IMR-90 (cell line): ENCODE data around the gene HYDIN. TPM values are rescaled to one million over a fixed set of nuclear protein-coding genes. Genes with fewer than 3 reads are reported as not detected.

ENCODE experiments used
- ATAC-seq: fragments of 200-7000 bp; cut with Tn5 transposase; 2 replicates; pipeline ENCODE4 v1.9.1; 2020; ENCODE audit warnings: low read depth, mild to moderate bottlenecking, moderate library complexity
- BruUV-seq: library from RNA; stranded (reverse); fragments of 400-500 nt; replicated peaks from 2 replicates; lab custom pipeline; 2021; lab: Mats Ljungman, UMichigan
- CTCF ChIA-PET: fragments of 300-600 bp; formaldehyde crosslinking; extraction: SDS; loops from one replicate; lab custom pipeline; 2021; ENCODE audit warnings: antibody characterized with exemption; lab: Yijun Ruan, JAX
- POLR2A ChIA-PET: fragments of 300-600 bp; sonication (Branson Sonifier 250); formaldehyde crosslinking; loops from one replicate; lab custom pipeline; 2022; ENCODE audit warnings: antibody characterized with exemption; ENCODE audit not compliant: unreplicated experiment; lab: Charles Lee
- DNase-seq: peaks from one replicate; pipeline ENCODE4 v3.0.0; 2013
- H2AFZ ChIP-seq: replicated peaks from 2 replicates; pipeline ENCODE3; 2013; ENCODE audit warnings: low read length, mild to moderate bottlenecking; ENCODE audit not compliant: poor library complexity
- H2AK5ac ChIP-seq: 2 replicates; pipeline ENCODE4 v1.6.1; 2013; ENCODE audit warnings: low read depth, low read length, inconsistent platforms
- H2AK9ac ChIP-seq: replicated peaks from 2 replicates; pipeline ENCODE3; 2013; ENCODE audit warnings: mild to moderate bottlenecking, low read depth, low read length, moderate library complexity; ENCODE audit not compliant: poor library complexity
- H2BK120ac ChIP-seq: 2 replicates; pipeline ENCODE4 v1.6.1; 2013; ENCODE audit warnings: low read depth, low read length, inconsistent platforms
- H2BK15ac ChIP-seq: 3 replicates; pipeline ENCODE4 v1.6.1; 2013; ENCODE audit warnings: low read depth, low read length, inconsistent platforms
- H2BK20ac ChIP-seq: 2 replicates; pipeline ENCODE4 v1.6.1; 2013; ENCODE audit warnings: low read depth, mild to moderate bottlenecking, inconsistent platforms, low read length, moderate library complexity
- H2BK5ac ChIP-seq: 2 replicates; pipeline ENCODE4 v1.6.1; 2013; ENCODE audit warnings: mild to moderate bottlenecking, low read depth, low read length, inconsistent platforms; ENCODE audit not compliant: poor library complexity, severe bottlenecking
- H3K14ac ChIP-seq: replicated peaks from 2 replicates; pipeline ENCODE4 v1.6.1; 2013; ENCODE audit warnings: low read depth, low read length, inconsistent platforms
- H3K18ac ChIP-seq: 2 replicates; pipeline ENCODE4 v1.6.1; 2013; ENCODE audit warnings: low read depth, low read length, control low read depth
- H3K23ac ChIP-seq: 2 replicates; pipeline ENCODE4 v1.6.1; 2013; ENCODE audit warnings: low read depth, low read length, inconsistent platforms
- H3K27ac ChIP-seq: 2 replicates; pipeline ENCODE4 v1.5.1; 2013; ENCODE audit warnings: mild to moderate bottlenecking, control low read depth, low read length; ENCODE audit not compliant: insufficient read depth
- H3K27me3 ChIP-seq: 2 replicates; pipeline ENCODE4 v1.6.1; 2013; ENCODE audit warnings: low read length; ENCODE audit not compliant: control insufficient read depth, insufficient read depth
- H3K36me3 ChIP-seq: 2 replicates; pipeline ENCODE4 v1.6.1; 2013; ENCODE audit warnings: low read length, mixed read lengths; ENCODE audit not compliant: control insufficient read depth, insufficient read depth
- H3K4ac ChIP-seq: 2 replicates; pipeline ENCODE4 v1.6.1; 2013; ENCODE audit warnings: low read depth, low read length, inconsistent platforms
- H3K4me1 ChIP-seq: 2 replicates; pipeline ENCODE4 v1.6.1; 2013; ENCODE audit warnings: low read length, mixed read lengths; ENCODE audit not compliant: control insufficient read depth, insufficient read depth
- H3K4me2 ChIP-seq: 2 replicates; pipeline ENCODE4 v1.6.1; 2013; ENCODE audit warnings: low read depth, mild to moderate bottlenecking, control low read depth, low read length, moderate library complexity
- H3K4me3 ChIP-seq: 2 replicates; pipeline ENCODE4 v1.5.1; 2013; ENCODE audit warnings: low read depth, mild to moderate bottlenecking, control low read depth, low read length, moderate library complexity; ENCODE audit not compliant: insufficient read depth
- H3K56ac ChIP-seq: 2 replicates; pipeline ENCODE4 v1.6.1; 2013; ENCODE audit warnings: low read length, inconsistent platforms; ENCODE audit not compliant: insufficient read depth; ENCODE audit errors: extremely low read depth
- H3K79me1 ChIP-seq, 2 experiments: 2 replicates each; pipeline ENCODE4 v1.6.1; 2013; ENCODE audit warnings: low read length in 2 of 2, inconsistent platforms in 1 of 2, low read depth in 1 of 2
- H3K9ac ChIP-seq: 2 replicates; pipeline ENCODE4 v1.6.1; 2013; ENCODE audit warnings: low read depth, low read length, control low read depth
- H3K9me1 ChIP-seq: 2 replicates; pipeline ENCODE4 v1.6.1; 2013; ENCODE audit warnings: low read length, inconsistent platforms; ENCODE audit not compliant: insufficient read depth
- H3K9me3 ChIP-seq: 2 replicates; pipeline ENCODE4 v1.6.1; 2013; ENCODE audit warnings: low read length; ENCODE audit not compliant: control insufficient read depth, insufficient read depth
- H4K20me1 ChIP-seq: 2 replicates; pipeline ENCODE4 v1.6.1; 2013; ENCODE audit warnings: low read length, inconsistent platforms; ENCODE audit not compliant: insufficient read depth
- H4K5ac ChIP-seq: 2 replicates; pipeline ENCODE4 v1.6.1; 2013; ENCODE audit warnings: mild to moderate bottlenecking, low read depth, low read length, control low read depth
- H4K8ac ChIP-seq, 2 experiments: 2 replicates each; pipeline ENCODE4 v1.6.1; 2013; ENCODE audit warnings: low read depth in 2 of 2, low read length in 2 of 2, control low read depth in 1 of 2, inconsistent platforms in 1 of 2
- H4K91ac ChIP-seq: 2 replicates; pipeline ENCODE4 v1.6.1; 2013; ENCODE audit warnings: low read depth, low read length, inconsistent platforms; ENCODE audit not compliant: insufficient read depth
- BHLHE40 ChIP-seq: fragments of 150-350 bp; IDR thresholded peaks from 2 replicates; pipeline ENCODE4 v1.6.1; 2016; ENCODE audit warnings: mild to moderate bottlenecking, low read depth, low read length
- CEBPB ChIP-seq: IDR thresholded peaks from 2 replicates; pipeline ENCODE4 v1.6.1; 2012; ENCODE audit warnings: low read depth, low read length, improper control_type of control experiment
- ELK1 ChIP-seq: fragments of 150-350 bp; IDR thresholded peaks from 2 replicates; pipeline ENCODE4 v1.6.1; 2016; ENCODE audit warnings: low read depth, mild to moderate bottlenecking, low read length, moderate library complexity, borderline replicate concordance
- FOS ChIP-seq: fragments of 150-350 bp; IDR thresholded peaks from 2 replicates; pipeline ENCODE4 v1.6.1; 2016; ENCODE audit warnings: low read depth, low read length
- MAZ ChIP-seq: IDR thresholded peaks from 2 replicates; pipeline ENCODE4 v1.6.1; 2012; ENCODE audit warnings: low read depth, mild to moderate bottlenecking, low read length, improper control_type of control experiment, moderate library complexity, borderline replicate concordance
- POLR2A ChIP-seq: IDR thresholded peaks from 2 replicates; pipeline ENCODE4 v1.6.1; 2012; ENCODE audit warnings: mild to moderate bottlenecking, low read depth, low read length
- RCOR1 ChIP-seq: IDR thresholded peaks from 2 replicates; pipeline ENCODE4 v1.6.1; 2012; ENCODE audit warnings: mild to moderate bottlenecking, low read length, improper control_type of control experiment; ENCODE audit not compliant: insufficient replicate concordance
- USF2 ChIP-seq: fragments of 150-350 bp; IDR thresholded peaks from 2 replicates; pipeline ENCODE4 v1.6.1; 2017; ENCODE audit warnings: mild to moderate bottlenecking, antibody characterized with exemption, low read length, low read depth
- WGBS, 2 experiments: methylation state at CpG; one replicate each; pipeline versions ENCODE4 v1.1.5 to v1.1.7; 2013; ENCODE audit warnings: missing lambda C conversion rate in 2 of 2; ENCODE audit not compliant: insufficient read length in 1 of 2; ENCODE audit errors: extremely low coverage in 2 of 2; 5-methylcytosine and 5-hydroxymethylcytosine counted together
- dilution Hi-C: fragments of 300-500 bp; cut with HindIII; formaldehyde crosslinking; loops from one replicate; pipeline ENCODE4 v1.14.3; 2018; ENCODE audit warnings: low sequenced_read_pairs; ENCODE audit not compliant: unreplicated experiment
- in situ Hi-C: fragments of 300-500 bp; cut with MboI; formaldehyde crosslinking; loops from 3 replicates; pipeline ENCODE4 v1.14.3; 2019; ENCODE audit warnings: low sequenced_read_pairs, inconsistent platforms, mixed read lengths
- intact Hi-C: fragments of 100-400 bp; cut with micrococcal nuclease; formaldehyde crosslinking; loops from 2 replicates; pipeline ENCODE4 v1.10.0; 2022
- polyA plus RNA-seq, 3 experiments: library from polyadenylated mRNA; depleted of rRNA; stranded (reverse); fragments of >200 nt; gene quantifications; 2 replicates each; pipeline ENCODE4 v1.2.3, GENCODE V29; 2012; ENCODE audit warnings: low replicate concordance in 1 of 3
- total RNA-seq: library from RNA; depleted of rRNA; stranded (reverse); fragments of >200 nt; gene quantifications from 2 replicates; pipeline ENCODE4 v1.2.3, GENCODE V29; 2012

Gene HYDIN
- total and polyA plus RNA-seq, 2 of the 4 experiments (the other 2 are of a cell fraction): 0.18 to 0.27 TPM

- H3K9me1 ChIP-seq: peaks cover 7% of the 10 kb centered on the region
- H2BK15ac ChIP-seq: peak overlapping the region; percentile 62; the same call in 1 of the 3 replicates
- dilution Hi-C loops: loop anchor here (10.0 kb wide), 1 partner anchor 93 kb away; no protein-coding TSS in a partner anchor
- no peak for DNase-seq
- intact Hi-C loops: no loop called here
- H2BK120ac ChIP-seq: peak overlapping the region; percentile 51
- CTCF ChIA-PET: no interaction called here
- peak overlapping the region; percentile 12 for H2BK5ac ChIP-seq
- H3K56ac ChIP-seq: no peak overlapping the region
- H3K4me2 ChIP-seq: no peak overlapping the region
- H3K9me3 ChIP-seq: no peaks in the 10 kb centered on the region
- H3K23ac ChIP-seq: 0 out of 2 replicates have a peak overlapping the region, but pooled peaks have one; percentile 19
- in situ Hi-C loops: loop anchor here (5.0 kb wide), 1 partner anchor 86 kb away; no protein-coding TSS in a partner anchor
- peak overlapping the region; percentile 41; the same call in 1 of the 2 replicates for H4K5ac ChIP-seq
- no peak overlapping the region for H3K4me3 ChIP-seq
- H3K27ac ChIP-seq: 0 out of 2 replicates have a peak overlapping the region, but pooled peaks have one; percentile 2
- H3K9ac ChIP-seq: no peak overlapping the region
- H3K4me1 ChIP-seq: peaks cover 7% of the 10 kb centered on the region
- peak overlapping the region; percentile 50; the same call in 1 of the 2 replicates for H3K18ac ChIP-seq
- H2AK9ac ChIP-seq: peak overlapping the region; percentile 13
- no CpG with 5 or more reads among the region's 5 CpGs for WGBS, 2 experiments
- no peaks in the 10 kb centered on the region for H3K27me3 ChIP-seq
- H3K36me3 ChIP-seq: peaks cover 27% of the 10 kb centered on the region
- no peak for TF ChIP-seq POLR2A
- no peak for TF ChIP-seq USF2
- TF ChIP-seq ELK1: no peak
- TF ChIP-seq RCOR1: no peak
- no peak for TF ChIP-seq FOS
- no peak for TF ChIP-seq BHLHE40
- TF ChIP-seq MAZ: no peak
- no peak for TF ChIP-seq CEBPB
- peak overlapping the region; percentile 1 for H2AFZ ChIP-seq
- peak overlapping the region; percentile 48 for H2BK20ac ChIP-seq
- no peaks in the 10 kb centered on the region; the same call in 1 of the 2 replicates for H4K20me1 ChIP-seq
- H2AK5ac ChIP-seq: peak overlapping the region; percentile 79; the same call in 1 of the 2 replicates
- H4K91ac ChIP-seq: peak overlapping the region; percentile 61; the same call in 1 of the 2 replicates
- peaks cover 0 to 19% of the 10 kb centered on the region in 2 experiments; a peak in 1 of 4 replicates for H3K79me1 ChIP-seq
- ATAC-seq: no peak
- POLR2A ChIA-PET: no interaction called here
- H4K8ac ChIP-seq: peak overlapping the region in 1 of 2 experiments; percentile 71; a peak in 2 of 4 replicates
- peak overlapping the region; percentile 44 for H3K4ac ChIP-seq
- H3K14ac ChIP-seq: peak overlapping the region; percentile 53; the same call in 1 of the 2 replicates
- BruUV-seq: no TSS peak
These were observed 462.3 kb downstream of the HYDIN start for GRCh38 chr16:70768203-70768580.
